T1000 (cell line): ENCODE results near the gene GNL3L.
"Not testable (repeated sequence)": the region's sequence is repeated elsewhere in the genome, so short reads cannot be mapped to it uniquely, and the experiment has no call there.

Experiments used
- DNase-seq: peaks from one replicate; lab custom pipeline; 2025; ENCODE audit warnings: mixed read lengths; lab: John Stamatoyannopoulos, UW

The GNL3L gene, protein sequence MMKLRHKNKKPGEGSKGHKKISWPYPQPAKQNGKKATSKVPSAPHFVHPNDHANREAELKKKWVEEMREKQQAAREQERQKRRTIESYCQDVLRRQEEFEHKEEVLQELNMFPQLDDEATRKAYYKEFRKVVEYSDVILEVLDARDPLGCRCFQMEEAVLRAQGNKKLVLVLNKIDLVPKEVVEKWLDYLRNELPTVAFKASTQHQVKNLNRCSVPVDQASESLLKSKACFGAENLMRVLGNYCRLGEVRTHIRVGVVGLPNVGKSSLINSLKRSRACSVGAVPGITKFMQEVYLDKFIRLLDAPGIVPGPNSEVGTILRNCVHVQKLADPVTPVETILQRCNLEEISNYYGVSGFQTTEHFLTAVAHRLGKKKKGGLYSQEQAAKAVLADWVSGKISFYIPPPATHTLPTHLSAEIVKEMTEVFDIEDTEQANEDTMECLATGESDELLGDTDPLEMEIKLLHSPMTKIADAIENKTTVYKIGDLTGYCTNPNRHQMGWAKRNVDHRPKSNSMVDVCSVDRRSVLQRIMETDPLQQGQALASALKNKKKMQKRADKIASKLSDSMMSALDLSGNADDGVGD

DNA sequence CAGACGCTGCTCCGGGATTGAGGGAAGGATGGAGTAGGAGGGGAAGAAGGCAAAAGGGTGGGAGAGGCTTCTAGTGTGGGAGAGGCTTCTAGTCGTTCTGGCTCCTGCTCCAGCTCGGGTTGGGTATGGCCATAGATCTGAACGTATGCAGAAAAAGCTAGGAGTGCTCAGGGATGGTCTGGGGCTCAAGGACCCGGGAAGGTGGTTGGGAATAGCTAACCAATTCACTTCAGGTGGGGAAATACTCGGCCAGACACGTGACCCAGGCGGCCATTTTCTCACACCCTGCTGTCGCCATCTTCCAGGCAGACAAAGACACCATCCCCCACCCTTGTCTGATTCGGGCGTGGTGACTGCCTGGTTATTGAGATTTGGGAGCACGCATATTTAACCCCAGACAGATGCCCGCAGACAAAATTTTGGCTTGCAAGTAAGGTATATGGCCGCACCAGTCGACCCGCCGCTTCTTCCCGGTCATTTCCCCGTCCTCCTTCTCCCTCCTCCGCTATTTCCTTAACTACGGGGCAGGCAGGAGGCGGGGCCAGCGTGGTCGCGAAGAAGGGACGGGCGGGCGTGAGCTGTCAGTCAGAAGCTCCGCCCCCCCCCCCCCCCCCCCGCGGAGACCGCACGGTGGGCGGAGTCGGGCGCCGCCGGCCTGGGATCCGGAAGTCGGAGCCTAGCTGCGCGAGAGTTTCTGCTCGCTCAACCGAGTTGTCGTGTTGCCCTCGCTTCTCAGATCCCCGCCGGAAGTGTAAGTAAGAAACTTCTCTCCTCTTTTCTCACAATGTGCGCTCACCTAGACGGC, at the start of gene GNL3L:
Gene GNL3L, plus strand, starts transcription at position 668 of the 805 bp plus-strand sequence. CDS start 2,348 bp downstream, outside the sequence.
- DNase-seq, result peak; percentile 91

DNA sequence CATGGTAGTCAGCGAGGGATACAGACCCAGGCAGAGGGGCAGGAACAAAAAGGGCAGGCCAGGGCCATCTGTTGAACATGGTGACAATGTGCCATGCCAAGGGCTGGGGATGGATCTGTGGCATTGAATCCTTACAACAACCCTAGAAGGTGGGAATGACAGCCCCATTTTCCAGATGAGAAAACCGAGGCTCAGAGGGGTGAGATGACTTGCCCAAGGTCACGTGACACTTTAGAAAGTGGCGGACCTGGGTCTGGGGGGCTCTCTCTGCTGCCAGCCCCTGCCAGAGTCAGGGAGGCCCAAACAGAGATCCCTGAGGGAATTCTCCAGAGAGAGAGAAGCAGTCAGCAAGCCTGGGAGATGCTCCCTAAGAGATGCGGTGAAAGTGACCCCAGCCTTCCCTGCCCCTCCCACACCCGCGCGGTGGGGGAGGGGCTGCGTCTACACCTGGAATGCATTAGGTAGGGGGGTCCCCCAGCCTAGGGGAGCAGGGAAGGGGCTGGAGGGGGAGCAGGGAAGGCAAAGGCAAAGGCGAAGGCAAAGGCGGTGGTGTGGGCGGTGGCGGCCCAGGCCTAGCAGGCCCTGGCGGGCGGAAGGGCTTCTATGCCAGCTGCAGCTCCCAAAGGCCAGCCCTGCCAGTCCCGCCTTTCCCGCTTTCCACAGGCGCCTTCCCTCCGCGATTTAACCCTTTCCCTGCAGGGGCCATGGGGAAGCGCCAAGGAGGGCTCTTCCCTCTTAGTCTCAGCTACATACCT, 47.0 kb upstream of the GNL3L start:
- DNase-seq, result no peak

DNA sequence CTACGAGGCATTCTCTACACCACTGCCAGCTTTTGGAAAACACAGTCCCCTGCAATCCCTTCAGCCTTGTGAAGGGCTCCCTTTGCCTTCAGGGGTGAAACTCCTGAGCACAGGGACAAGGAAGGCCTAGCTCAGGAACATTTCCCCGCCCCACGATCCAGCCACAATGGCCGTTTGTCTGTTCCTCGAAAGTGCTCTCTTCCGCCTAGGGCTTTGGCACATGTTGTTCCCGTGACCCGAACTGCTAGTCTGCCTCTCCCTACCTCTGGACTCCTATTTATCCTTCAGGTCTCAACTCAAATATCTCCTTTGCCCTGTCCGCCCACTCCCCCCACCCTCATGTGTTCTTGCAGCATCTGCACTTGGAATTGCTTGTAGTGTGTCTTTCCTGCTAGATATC, 46.1 kb upstream of the GNL3L start:
- no peak for DNase-seq

DNA sequence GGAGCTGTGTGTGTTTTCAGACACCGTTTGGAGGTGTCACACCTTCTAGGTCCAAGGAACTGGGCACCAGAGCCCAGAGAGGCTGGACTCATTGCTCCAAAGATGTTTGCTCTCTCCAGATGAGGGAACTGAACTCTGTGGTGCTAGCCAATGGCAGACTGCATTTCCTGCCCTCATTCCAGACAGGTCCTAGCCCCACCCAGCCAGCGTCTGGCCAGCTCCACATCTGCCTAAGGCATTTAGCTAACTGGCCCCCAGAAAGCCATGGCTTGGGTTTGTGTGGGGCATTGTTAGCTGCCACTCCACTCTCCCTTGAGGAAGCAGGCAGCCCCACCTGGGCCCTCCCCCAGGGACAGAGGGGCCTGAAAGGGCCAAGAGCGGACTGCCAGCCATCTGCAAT, 45.4 kb upstream of the GNL3L start:
- DNase-seq, result no peak

DNA sequence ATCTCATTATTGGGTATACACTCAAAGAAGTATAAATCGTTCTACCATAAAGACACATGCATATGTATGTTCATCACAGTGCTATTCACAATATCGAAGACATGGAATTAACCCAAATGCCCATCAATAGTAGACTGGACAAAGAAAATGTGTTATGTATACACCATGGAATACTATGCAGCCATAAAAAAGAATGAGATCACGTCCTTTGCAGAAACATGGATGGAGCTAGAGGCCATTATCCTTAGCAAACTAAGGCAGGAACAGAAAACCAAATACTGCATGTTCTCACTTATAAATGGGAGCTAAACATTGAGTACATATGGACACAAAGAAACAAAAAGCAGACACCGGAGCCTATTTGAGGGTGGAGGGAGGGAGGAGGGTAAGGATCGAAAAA, 40.2 kb upstream of the GNL3L start:
- not testable (repeated sequence) for DNase-seq

DNA sequence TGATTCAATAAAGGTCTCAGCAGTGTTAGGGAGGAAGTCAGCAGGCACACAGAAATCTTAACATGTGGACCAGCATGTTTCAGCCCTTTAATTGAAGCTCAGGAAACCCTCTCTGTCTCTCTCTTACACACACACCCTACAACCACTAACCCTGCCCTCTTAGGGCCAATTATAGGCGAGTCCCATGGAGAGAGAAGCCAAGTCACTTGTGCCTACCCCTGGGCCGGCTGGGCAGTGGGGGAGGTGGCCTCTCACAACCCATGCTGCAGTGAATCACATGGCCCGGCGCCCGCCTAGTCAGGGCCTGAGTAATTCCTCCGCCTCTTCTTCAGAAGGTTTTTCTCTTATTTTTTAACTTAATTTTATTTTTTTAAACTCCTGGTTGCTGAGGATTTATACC, 37.7 kb upstream of the GNL3L start:
- peak; percentile 41 for DNase-seq

DNA sequence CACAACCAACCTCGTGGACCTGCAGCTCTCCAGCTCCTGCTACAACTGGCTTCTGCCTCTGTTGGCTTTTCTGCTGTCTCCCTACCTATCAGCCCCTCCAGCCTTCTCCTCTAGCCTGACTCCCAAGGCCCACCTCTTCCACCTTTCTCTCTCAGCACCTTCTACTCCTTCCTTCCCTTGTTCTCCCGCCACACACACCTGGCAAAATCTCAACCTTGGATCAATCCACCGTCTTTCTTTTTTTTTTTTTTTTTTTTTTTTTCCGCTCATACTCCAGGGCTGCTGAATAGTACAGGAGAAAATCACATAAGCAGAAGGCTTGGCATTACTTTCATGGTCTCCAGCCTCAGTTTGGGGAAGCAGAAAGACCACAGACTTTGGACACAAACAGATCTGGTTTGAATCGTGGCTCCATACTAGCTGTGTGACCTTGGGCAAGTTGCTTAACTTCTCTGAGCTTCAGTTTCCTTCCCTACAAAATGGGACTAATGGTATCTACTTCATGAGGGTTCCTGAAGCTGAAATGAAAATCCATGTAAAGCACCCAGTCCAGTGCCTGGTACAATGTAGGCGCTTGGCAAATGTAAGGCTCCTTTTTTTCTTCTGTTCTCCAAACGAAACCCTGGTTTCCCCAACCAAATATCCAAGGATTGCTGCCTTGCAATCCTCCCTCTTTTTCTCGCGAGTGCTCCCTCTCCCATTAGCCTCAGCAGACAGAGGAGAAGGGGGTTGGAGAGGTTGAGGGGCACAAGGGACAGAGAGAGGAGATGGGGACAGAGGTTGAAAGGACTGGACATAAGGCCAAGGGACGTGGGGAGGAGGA, 35.6 kb upstream of the GNL3L start:
- no peak for DNase-seq

DNA sequence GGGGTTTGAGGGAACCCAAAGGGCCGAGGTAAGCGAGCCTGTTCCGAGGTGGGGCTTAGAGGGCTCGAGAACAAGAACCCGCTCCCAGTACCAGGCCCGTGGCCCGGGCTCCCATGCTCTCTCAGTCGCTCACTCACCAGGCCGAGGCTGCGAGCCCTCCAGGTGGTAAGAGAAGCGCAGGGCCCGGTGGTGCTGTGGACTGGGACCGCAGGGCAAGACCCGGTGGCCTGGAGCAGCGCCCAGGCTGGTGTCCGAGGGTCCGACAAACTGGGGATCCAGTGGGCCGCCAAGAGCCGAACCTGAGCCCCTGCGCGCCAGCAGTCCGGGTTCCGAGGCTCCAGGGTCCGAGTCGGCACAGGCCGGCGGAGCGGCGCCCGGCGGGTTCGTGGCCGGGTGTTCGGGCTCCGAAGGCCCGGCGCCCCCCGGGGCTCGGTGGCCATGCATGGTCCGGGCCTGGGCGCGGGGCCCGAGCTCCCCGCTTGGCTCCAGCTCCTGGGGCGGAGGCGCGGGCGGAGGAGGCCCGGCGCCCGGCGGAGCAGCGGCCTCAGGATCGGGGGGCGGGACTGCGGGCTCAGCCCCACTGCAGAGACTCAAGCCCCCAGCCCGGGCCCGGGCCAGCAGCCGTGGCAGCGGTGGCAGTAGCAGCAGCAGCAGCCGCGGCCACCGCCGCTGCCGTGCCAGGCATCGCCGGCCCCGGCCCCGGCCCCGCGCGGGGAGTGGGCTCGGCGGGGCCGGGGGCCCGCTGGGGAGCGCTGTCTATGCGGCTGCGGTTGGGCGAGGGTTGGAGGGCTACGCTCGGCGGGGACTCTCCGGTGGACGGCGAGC, 34.8 kb upstream of the GNL3L start:
- DNase-seq, result no peak

DNA sequence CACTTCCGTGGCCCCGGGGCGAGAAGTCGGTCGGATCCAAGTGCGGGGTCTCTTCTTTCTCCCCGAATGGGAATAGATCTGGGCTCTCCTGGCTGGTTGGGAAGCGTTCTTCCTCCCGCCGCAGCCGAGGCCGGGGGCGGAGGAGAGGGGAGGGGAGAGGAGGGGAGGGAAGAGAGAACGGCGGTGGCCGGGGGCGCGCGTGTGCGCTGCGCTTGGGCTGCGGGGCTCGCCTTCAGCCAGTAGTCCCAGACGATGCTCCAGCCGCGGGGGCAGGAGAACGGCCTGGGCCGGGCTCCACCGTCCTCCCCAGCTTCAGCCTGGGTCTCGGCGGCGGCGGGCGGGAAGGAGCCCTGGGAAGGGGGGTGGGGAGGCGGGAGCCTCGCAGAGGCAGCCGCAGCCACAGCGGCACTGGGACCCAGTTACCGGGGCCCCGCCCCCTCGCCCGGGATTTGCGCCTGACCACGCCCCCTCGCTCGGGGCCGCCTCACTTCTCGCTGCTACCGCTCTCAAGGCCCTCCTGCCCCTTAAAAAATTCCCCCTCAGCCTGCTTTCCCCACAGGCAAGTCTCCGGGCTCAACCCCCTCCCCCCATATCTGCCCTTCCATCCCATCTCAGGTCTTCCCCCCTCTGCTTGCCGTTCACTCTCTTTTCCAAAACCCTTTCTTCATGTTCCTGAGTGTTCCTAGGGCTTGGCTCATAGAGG, 34.1 kb upstream of the GNL3L start, which contains the start of gene FGD1:
Gene FGD1, minus strand, starts transcription at position 421 of the 703 bp plus-strand sequence. CDS start 802 bp downstream, outside the sequence.
- DNase-seq, result peak; percentile 60

DNA sequence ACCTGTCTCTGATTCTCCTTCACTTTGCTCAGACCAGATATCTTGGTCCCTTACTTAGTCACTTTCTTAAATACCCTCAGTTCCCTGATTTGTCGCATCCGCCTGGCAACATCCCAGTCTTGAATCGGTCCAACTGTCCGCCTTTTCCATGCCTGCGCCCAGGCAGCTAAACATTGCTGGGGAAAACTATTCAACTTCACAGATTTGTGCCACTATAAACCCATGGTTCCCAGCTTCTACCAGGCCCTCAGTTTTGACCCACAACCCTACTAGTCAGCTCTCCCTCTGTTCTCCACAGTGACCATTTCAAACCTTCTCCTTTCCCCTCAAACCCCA, 33.5 kb upstream of the GNL3L start:
- no peak for DNase-seq

DNA sequence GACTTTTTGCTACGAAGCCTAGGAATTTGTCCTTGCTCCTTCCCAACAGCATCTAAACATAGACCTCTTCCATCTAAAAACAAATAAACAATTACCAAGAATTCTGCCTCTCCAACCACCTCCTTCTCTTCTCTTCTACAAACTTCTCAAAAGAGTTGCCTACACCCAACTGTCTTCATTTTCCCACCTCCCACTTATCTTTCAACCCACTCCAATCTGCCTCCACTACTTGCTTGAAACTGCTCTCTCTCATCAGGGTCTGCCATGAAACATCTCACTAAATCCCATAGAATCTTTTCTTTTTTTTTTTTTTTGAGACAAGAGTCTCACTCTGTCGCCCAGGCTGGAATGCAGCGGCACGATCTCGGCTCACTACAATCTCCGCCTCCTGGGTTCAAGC, 33.1 kb upstream of the GNL3L start:
- no peak for DNase-seq

DNA sequence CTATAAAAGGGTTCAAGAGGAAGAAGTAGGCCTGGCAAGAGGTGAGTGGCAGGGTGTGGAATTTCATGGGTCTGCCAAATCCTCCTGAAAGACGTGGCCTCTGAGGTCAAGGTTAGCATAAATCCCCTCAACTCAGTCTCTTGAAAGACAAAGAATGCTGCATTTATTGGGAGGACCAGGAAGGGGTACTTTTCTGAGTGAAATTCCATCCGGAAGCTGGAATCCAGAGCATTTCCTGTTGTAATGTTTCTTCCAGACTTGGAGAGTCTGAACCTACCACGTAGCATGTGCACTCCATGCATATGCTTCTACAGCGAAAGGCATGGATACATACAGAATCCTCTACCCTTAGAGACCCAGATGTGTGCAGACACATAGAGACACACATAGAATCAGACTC, 20.6 kb upstream of the GNL3L start:
- no peak for DNase-seq

DNA sequence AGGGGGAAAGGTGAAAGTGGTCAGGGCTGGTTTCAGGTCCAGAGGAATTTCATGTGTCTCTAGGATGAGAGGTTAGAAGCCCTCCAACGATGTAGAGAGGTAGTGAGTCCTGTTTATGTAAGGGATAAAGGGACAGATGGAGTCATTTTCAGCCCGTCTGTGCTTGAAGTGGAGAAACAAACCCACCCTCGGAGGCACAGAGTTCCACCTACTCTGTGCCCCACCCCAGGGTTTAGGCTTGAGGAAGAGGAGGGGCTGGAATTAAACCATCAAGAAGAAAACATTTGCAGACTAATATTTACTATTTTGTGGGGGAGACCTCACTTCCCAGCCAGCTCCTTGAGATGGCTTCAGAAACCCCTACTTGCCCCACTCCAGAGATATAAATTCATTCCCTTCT, 868 bp upstream of the GNL3L start:
- no peak for DNase-seq

DNA sequence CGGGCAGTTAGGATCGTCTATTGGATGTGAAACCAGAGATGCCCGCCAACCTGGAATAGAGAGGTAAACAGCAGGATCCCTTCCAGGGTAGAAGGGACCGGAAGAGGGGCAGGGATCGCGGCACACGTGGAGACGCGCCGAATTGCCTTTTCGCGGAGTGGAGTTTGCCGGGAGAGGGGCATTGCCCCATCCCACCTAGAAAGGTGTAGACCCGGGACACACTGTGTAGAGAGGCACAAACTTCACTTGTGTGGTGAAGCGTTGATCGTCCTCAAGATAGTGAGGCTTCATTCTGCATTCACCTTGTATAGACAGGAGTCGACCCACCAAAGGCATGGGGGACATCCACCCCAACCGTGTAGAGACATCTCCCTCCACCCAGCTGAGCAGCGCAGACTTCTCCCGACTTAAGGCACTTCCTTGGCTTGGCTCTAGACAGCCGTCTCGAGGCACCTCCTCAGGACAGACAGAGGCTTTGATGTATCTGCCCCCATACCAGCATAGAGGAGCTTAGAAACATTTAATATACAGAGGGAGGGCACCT, 410 bp downstream of the GNL3L start:
- no peak for DNase-seq

DNA sequence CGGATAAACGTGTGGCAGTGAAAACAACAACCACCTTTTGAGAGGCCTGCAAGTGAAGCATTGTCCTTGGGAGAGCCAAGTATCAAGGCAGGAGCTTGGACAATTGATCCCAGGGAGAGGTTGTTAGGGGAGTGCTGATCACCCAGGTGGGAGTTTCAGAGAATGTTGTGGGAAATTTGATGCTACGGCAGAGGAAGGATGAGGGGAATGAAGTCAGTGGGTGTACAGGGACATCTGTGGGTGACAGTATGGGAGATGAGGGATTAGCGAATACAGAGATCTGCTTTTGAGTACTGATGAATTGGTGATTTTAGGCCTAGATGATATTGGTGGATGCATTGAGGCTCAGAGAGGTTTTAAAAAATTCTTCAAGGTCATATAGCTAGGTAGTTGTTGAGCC, 4.3 kb downstream of the GNL3L start:
- no peak for DNase-seq

DNA sequence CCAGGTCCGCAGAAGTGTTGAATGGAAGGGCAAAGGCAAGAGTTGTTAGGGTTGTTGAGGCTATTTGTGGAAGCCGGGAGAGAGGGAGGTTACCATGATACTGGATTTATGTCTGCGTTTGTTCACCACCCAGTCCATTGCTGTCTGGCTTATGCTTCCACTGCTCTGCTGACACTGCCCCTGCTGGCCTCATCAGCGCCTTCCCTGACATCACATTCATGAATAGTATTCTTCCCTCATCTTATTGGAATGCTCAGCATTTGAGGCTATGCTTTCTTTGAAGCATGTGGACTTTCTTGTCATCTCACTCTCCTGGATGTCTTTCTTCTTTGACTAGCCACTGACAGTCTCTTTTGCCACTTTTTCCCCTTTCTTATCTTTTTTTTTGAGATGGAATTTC, 10.3 kb downstream of the GNL3L start:
- no peak for DNase-seq

DNA sequence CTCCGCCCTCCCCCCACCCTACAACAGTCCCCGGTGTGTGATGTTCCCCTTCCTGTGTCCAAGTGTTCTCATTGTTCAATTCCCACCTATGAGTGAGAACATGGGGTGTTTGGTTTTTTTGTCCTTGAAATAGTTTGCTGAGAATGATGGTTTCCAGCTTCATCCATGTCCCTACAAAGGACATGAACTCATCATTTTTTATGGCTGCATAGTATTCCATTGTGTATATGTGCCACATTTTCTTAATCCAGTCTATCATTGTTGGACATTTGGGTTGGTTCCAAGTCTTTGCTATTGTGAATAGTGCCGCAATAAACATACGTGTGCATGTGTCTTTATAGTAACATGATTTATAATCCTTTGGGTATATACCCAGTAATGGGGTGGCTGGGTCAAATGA, 12.2 kb downstream of the GNL3L start:
- not testable (repeated sequence) for DNase-seq

DNA sequence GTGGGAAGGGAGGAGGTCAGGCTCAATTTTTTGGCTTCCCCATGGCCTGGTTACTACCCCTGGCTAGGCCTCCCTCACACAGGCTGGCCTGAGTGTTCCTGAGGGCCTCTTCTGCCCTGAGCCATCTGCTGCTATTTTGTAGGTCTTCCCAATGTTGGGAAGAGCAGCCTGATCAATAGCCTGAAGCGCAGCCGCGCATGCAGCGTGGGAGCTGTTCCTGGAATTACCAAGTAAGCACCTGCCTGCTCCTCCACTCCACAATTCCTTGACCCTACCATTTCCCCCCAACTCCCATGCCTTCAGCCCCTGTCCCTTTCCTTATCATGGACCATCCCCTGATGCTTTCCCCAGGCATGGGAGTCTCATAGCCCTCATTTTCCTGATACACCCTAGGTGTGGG, 20.8 kb downstream of the GNL3L start:
- DNase-seq, result no peak

DNA sequence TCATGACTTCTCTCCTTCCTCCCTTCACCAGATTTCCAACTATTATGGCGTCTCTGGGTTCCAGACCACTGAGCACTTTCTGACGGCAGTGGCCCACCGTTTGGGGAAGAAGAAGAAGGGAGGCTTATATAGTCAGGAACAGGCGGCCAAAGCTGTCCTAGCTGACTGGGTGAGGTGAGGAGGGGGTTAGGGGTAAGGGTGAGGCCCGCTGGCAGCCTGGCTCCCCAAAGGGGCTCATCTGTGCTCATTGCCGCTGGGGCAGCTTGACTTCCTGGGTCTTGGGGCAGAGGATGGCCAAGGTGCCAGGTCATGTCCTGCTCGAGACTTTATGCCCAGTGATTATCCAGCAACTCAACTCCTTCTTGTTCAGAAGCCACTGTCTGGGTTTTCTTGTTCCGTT, 21.8 kb downstream of the GNL3L start:
- no peak for DNase-seq
